ENCODE measurements around the gene DUS1L. TPM values are rescaled to one million over a fixed set of nuclear protein-coding genes. Genes with fewer than 3 reads are reported as not detected.

The DUS1L gene
- total RNA-seq, 1 experiment from 2014 or later = 176 TPM

GRCh38 chr17:82065193-82065637 lies 389 bp downstream of the DUS1L start:
- peak overlapping the region; percentile 89 for H3K27ac ChIP-seq (ENCODE audit: low read depth, low read length)
- H3K36me3 ChIP-seq (ENCODE audit: control insufficient read depth in 1 of 2, insufficient read depth in 2 of 2, low read length in 2 of 2) = peaks cover 15 to 40% of the 10 kb centered on the region in 2 experiments; a peak in 3 of 4 replicates
- H3K27me3 ChIP-seq (ENCODE audit: insufficient read depth, low read length) = no peaks in the 10 kb centered on the region
- no TSS peak for BruUV-seq (replicated peaks)
- H2AFZ ChIP-seq (ENCODE audit: low read depth, low read length, poor library complexity, severe bottlenecking) = no peak overlapping the region
- no peaks in the 10 kb centered on the region for H3K9me2 ChIP-seq (ENCODE audit: insufficient read depth)
- ATAC-seq (peak; percentile 56), DNase-seq (ENCODE audit: low read depth, low spot score) (no peak)
- H3K4me1 ChIP-seq (ENCODE audit: control insufficient read depth in 1 of 2, insufficient read depth in 2 of 2, low read length in 2 of 2) = peaks cover 11 to 22% of the 10 kb centered on the region in 2 experiments; a peak in 3 of 4 replicates
- ChIA-PET POLR2A (interaction anchor here (0.9 kb wide), 1 partner anchor 34 kb away, joined by 3 read pairs; no protein-coding TSS in a partner anchor), CTCF (no interaction called here), RAD21 (ENCODE audit: low non-redundant PET in 1 of 2, low total read pairs in 2 of 2, uncharacterized antibody in 2 of 2, unreplicated experiment in 2 of 2) (no interaction called here)
- H3K4me3 ChIP-seq (replicated peaks in 1 of 2; ENCODE audit: low read depth in 1 of 2, low read length in 2 of 2) = peak overlapping the region; percentile 96 to 100
- TF ChIP-seq ELF1 (IDR thresholded peaks at IDR 0.05; ENCODE audit: borderline replicate concordance, low read depth) = no peak
- TF ChIP-seq MAX (IDR thresholded peaks at IDR 0.05) = peak; percentile 71; the same call in 1 of the 2 replicates
- TF ChIP-seq CEBPB (IDR thresholded peaks at IDR 0.05; ENCODE audit: low read depth) = no peak
- peak overlapping the region; percentile 100 for H3K4me2 ChIP-seq (ENCODE audit: low read length)
- H4K20me1 ChIP-seq (ENCODE audit: insufficient read depth) = no peaks in the 10 kb centered on the region
- H3K9ac ChIP-seq (ENCODE audit: low read length) = peak overlapping the region; percentile 100
- no peaks in the 10 kb centered on the region for H3K9me3 ChIP-seq (ENCODE audit: control insufficient read depth in 1 of 2, insufficient read depth in 1 of 2, low read depth in 1 of 2, low read length in 2 of 2)
- intact Hi-C loops (cut with micrococcal nuclease) = no loop called here
- peaks cover 35% of the 10 kb centered on the region for H3K79me2 ChIP-seq (ENCODE audit: insufficient read depth, low read length)

GRCh38 chr17:82064433-82065192 lies 991 bp downstream of the DUS1L start:
- RAD21 ChIA-PET (ENCODE audit: low non-redundant PET in 1 of 2, low total read pairs in 2 of 2, uncharacterized antibody in 2 of 2, unreplicated experiment in 2 of 2) = no interaction called here
- Histone ChIP-seq H4K20me1 (ENCODE audit: insufficient read depth) (no peaks in the 10 kb centered on the region), H3K9me3 (ENCODE audit: control insufficient read depth in 1 of 2, insufficient read depth in 1 of 2, low read depth in 1 of 2, low read length in 2 of 2) (no peaks in the 10 kb centered on the region), H3K4me2 (ENCODE audit: low read length) (peak overlapping the region; percentile 100), H3K79me2 (ENCODE audit: insufficient read depth, low read length) (peaks cover 35% of the 10 kb centered on the region), H3K36me3 (ENCODE audit: control insufficient read depth in 1 of 2, insufficient read depth in 2 of 2, low read length in 2 of 2) (peaks cover 15 to 46% of the 10 kb centered on the region in 2 experiments; a peak in 3 of 4 replicates), H3K4me3 (replicated peaks in 1 of 2; ENCODE audit: low read depth in 1 of 2, low read length in 2 of 2) (peak overlapping the region; percentile 96 to 100), H2AFZ (ENCODE audit: low read depth, low read length, poor library complexity, severe bottlenecking) (no peak overlapping the region), H3K27me3 (ENCODE audit: insufficient read depth, low read length) (no peaks in the 10 kb centered on the region), H3K9ac (ENCODE audit: low read length) (peak overlapping the region; percentile 100), H3K4me1 (ENCODE audit: control insufficient read depth in 1 of 2, insufficient read depth in 2 of 2, low read length in 2 of 2) (peaks cover 11 to 22% of the 10 kb centered on the region in 2 experiments; a peak in 3 of 4 replicates), H3K27ac (ENCODE audit: low read depth, low read length) (peak overlapping the region; percentile 89), H3K9me2 (ENCODE audit: insufficient read depth) (no peaks in the 10 kb centered on the region)
- POLR2A ChIA-PET = interaction anchor here (0.9 kb wide), 1 partner anchor 34 kb away, joined by 3 read pairs; no protein-coding TSS in a partner anchor
- CTCF ChIA-PET = no interaction called here
- TF ChIP-seq CTCF (IDR thresholded peaks at IDR 0.05 in 2 of 3, conservative IDR thresholded peaks at IDR 0.05 in 1 of 3; ENCODE audit: borderline replicate concordance in 1 of 3, insufficient read depth in 1 of 3, low read depth in 2 of 3, low read length in 2 of 3) (no peak), ZFX (IDR thresholded peaks at IDR 0.05) (no peak), ELF1 (IDR thresholded peaks at IDR 0.05; ENCODE audit: borderline replicate concordance, low read depth) (no peak), POLR2A (IDR thresholded peaks at IDR 0.05; ENCODE audit: borderline replicate concordance, extremely low read depth, insufficient read depth, insufficient read length) (peak; percentile 35)
- DNase-seq (ENCODE audit: low read depth, low spot score) (no peak), ATAC-seq (peak; percentile 62)
- intact Hi-C loops (cut with micrococcal nuclease) = no loop called here
- BruUV-seq (replicated peaks) = TSS peak; percentile 64
